ENCODE data around the gene SEZ6.
A peak's percentile ranks its signal among the peaks of the same experiment; 100 is the strongest.

SEZ6 gene

GRCh38 chr17:28917029-28917428, 88.8 kb downstream of the SEZ6 start:
- Histone ChIP-seq H3K4me3 (ENCODE audit: low read depth in 1 of 5, low read length in 5 of 5) (no peak overlapping the region), H3K27me3 (ENCODE audit: control insufficient read depth in 5 of 5, insufficient read depth in 4 of 5, low read length in 5 of 5) (no peaks in the 10 kb centered on the region), H3K27ac (ENCODE audit: low read depth, low read length) (no peak overlapping the region), H3K9ac (ENCODE audit: low read length in 5 of 5) (no peak overlapping the region), H3K9me3 (ENCODE audit: control insufficient read depth in 5 of 5, low read length in 5 of 5) (no peaks in the 10 kb centered on the region), H3K36me3 (ENCODE audit: control insufficient read depth in 5 of 5, insufficient read depth in 5 of 5, low read length in 5 of 5) (peaks cover 43 to 92% (median 85%) of the 10 kb centered on the region in 5 donors), H3K4me1 (ENCODE audit: control insufficient read depth in 5 of 5, insufficient read depth in 5 of 5, low read length in 5 of 5) (peaks cover 0 to 22% (median 7%) of the 10 kb centered on the region in 5 donors)

DNA sequence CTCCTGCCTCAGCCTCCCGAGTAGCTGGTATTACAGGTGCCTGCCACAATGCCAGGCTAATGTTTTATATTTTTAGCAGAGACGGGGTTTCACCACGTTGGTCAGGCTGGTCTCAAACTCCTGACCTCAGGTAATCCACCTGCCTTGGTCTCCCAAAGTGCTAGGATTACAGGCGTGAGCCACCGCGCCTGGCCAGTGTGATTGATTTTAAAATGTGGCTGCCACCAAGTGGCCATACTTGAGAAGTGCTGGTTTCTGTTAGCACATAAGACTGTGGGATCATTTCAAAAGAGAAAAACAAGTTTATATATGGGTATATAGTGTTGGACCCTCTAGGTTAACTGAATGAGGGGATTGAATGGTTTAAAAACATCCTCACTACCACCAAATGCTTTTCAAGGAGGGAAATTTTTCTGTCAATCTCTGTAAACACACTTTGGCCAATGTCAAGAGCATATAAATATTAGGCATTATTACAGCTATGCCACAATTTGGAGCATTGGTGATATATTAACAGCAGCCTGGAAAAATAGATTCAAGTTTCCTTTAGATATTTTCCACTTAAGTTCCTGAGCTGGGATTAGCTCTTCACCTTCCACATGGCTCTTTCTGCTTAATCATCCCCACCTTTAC, 89.4 kb downstream of the SEZ6 start:
- no peak overlapping the region for H3K4me3 ChIP-seq (ENCODE audit: low read depth in 1 of 5, low read length in 5 of 5)

GRCh38 chr17:28912938-28913333, 92.9 kb downstream of the SEZ6 start:
- Histone ChIP-seq H3K4me3 (ENCODE audit: low read depth in 1 of 5, low read length in 5 of 5) (no peak overlapping the region), H3K27me3 (ENCODE audit: control insufficient read depth in 5 of 5, insufficient read depth in 4 of 5, low read length in 5 of 5) (no peaks in the 10 kb centered on the region), H3K9ac (ENCODE audit: low read length in 5 of 5) (no peak overlapping the region), H3K9me3 (ENCODE audit: control insufficient read depth in 5 of 5, low read length in 5 of 5) (no peaks in the 10 kb centered on the region), H3K36me3 (ENCODE audit: control insufficient read depth in 5 of 5, insufficient read depth in 5 of 5, low read length in 5 of 5) (peaks cover 27 to 98% (median 92%) of the 10 kb centered on the region in 5 donors), H3K27ac (ENCODE audit: low read depth, low read length) (no peak overlapping the region), H3K4me1 (ENCODE audit: control insufficient read depth in 5 of 5, insufficient read depth in 5 of 5, low read length in 5 of 5) (peaks cover 0 to 34% (median 7%) of the 10 kb centered on the region in 5 donors)

More for the DNA sequence above, 89.4 kb downstream of the SEZ6 start:
- Histone ChIP-seq H3K9me3 (ENCODE audit: control insufficient read depth in 5 of 5, low read length in 5 of 5) (no peaks in the 10 kb centered on the region), H3K36me3 (ENCODE audit: control insufficient read depth in 5 of 5, insufficient read depth in 5 of 5, low read length in 5 of 5) (peaks cover 41 to 95% (median 86%) of the 10 kb centered on the region in 5 donors), H3K27ac (ENCODE audit: low read depth, low read length) (no peak overlapping the region), H3K27me3 (ENCODE audit: control insufficient read depth in 5 of 5, insufficient read depth in 4 of 5, low read length in 5 of 5) (no peaks in the 10 kb centered on the region), H3K4me1 (ENCODE audit: control insufficient read depth in 5 of 5, insufficient read depth in 5 of 5, low read length in 5 of 5) (peaks cover 0 to 27% (median 7%) of the 10 kb centered on the region in 5 donors), H3K9ac (ENCODE audit: low read length in 5 of 5) (no peak overlapping the region)

- H3K27ac ChIP-seq (ENCODE audit: low read depth, low read length) = peak overlapping the region; percentile 25
- H3K36me3 ChIP-seq (ENCODE audit: control insufficient read depth in 5 of 5, insufficient read depth in 5 of 5, low read length in 5 of 5) = peaks cover 27 to 98% (median 92%) of the 10 kb centered on the region in 5 donors
- no peak overlapping the region for H3K4me3 ChIP-seq (ENCODE audit: low read depth in 1 of 5, low read length in 5 of 5)
- no peak overlapping the region for H3K9ac ChIP-seq (ENCODE audit: low read length in 5 of 5)
- H3K4me1 ChIP-seq (ENCODE audit: control insufficient read depth in 5 of 5, insufficient read depth in 5 of 5, low read length in 5 of 5) = peaks cover 0 to 33% (median 2%) of the 10 kb centered on the region in 5 donors
- H3K27me3 ChIP-seq (ENCODE audit: control insufficient read depth in 5 of 5, insufficient read depth in 4 of 5, low read length in 5 of 5) = no peaks in the 10 kb centered on the region
- no peaks in the 10 kb centered on the region for H3K9me3 ChIP-seq (ENCODE audit: control insufficient read depth in 5 of 5, low read length in 5 of 5)
Measured at GRCh38 chr17:28912281-28912937, 93.4 kb downstream of the SEZ6 start.

DNA sequence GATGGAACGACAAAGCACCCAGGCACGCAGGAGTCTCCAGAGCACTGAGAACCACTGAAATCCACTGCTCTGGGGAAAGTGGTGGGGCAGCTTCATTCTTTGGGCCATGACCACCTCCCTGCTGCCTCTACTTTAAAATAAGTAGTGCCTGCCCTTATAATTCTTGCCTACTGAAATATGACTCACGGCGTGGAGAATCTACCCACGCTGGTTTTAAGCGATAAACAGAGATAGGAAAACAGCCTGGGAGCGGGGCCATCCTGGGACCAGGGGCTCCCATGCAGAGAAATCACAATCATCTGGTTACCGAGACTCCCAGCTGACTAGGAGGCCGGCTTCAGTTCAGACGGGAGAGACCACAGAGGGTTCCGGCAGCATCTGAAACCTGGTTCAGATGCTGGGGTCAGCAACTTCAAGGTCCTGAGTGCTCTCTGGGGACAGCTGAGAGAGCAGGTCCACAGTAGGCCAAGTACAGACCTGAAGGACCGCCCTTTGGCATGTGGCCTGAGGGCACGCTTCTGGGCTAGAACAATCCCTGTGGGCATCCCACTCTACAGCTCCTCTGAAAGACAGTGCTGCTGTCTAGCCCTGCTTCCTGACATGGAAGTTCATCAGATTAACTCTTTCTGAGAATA, 94.3 kb downstream of the SEZ6 start:
- H3K9ac ChIP-seq (ENCODE audit: low read length in 5 of 5) = peak overlapping the region in 1 of 5 donors; percentile 10
- H3K4me1 ChIP-seq (ENCODE audit: control insufficient read depth in 5 of 5, insufficient read depth in 5 of 5, low read length in 5 of 5) = peaks cover 0 to 29% (median 0%) of the 10 kb centered on the region in 5 donors
- no peak overlapping the region for H3K4me3 ChIP-seq (ENCODE audit: low read depth in 1 of 5, low read length in 5 of 5)
- peak overlapping the region; percentile 25 for H3K27ac ChIP-seq (ENCODE audit: low read depth, low read length)
- H3K27me3 ChIP-seq (ENCODE audit: control insufficient read depth in 5 of 5, insufficient read depth in 4 of 5, low read length in 5 of 5) = no peaks in the 10 kb centered on the region
- peaks cover 24 to 98% (median 93%) of the 10 kb centered on the region in 5 donors for H3K36me3 ChIP-seq (ENCODE audit: control insufficient read depth in 5 of 5, insufficient read depth in 5 of 5, low read length in 5 of 5)
- H3K9me3 ChIP-seq (ENCODE audit: control insufficient read depth in 5 of 5, low read length in 5 of 5) = no peaks in the 10 kb centered on the region

DNA sequence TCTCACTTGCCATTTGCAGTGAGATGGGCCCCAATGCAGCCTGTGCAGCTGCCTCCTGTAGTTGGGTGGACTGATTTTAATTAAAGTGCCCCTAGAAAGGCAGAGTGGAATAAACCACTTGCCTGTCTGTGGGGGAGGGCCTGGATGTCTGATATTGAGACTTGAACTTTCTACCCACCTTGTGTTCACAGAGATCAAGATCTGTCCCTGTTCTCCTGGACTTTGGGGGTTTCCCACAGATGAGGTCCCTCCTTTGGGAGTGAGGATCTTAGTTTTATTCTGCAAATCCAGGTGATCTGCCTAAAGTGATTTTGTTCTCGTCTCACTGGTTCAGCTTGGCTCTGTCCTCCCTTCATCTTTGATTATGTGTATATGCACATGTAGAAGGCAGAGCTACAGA, 95.3 kb downstream of the SEZ6 start:
- peaks cover 0 to 29% (median 0%) of the 10 kb centered on the region in 5 donors for H3K4me1 ChIP-seq (ENCODE audit: control insufficient read depth in 5 of 5, insufficient read depth in 5 of 5, low read length in 5 of 5)
- H3K9me3 ChIP-seq (ENCODE audit: control insufficient read depth in 5 of 5, low read length in 5 of 5) = no peaks in the 10 kb centered on the region
- peaks cover 19 to 96% (median 95%) of the 10 kb centered on the region in 5 donors for H3K36me3 ChIP-seq (ENCODE audit: control insufficient read depth in 5 of 5, insufficient read depth in 5 of 5, low read length in 5 of 5)
- no peak overlapping the region for H3K27ac ChIP-seq (ENCODE audit: low read depth, low read length)
- no peak overlapping the region for H3K4me3 ChIP-seq (ENCODE audit: low read depth in 1 of 5, low read length in 5 of 5)
- no peaks in the 10 kb centered on the region for H3K27me3 ChIP-seq (ENCODE audit: control insufficient read depth in 5 of 5, insufficient read depth in 4 of 5, low read length in 5 of 5)
- H3K9ac ChIP-seq (ENCODE audit: low read length in 5 of 5) = no peak overlapping the region

GRCh38 chr17:28908640-28909167, 97.1 kb downstream of the SEZ6 start:
- Histone ChIP-seq H3K4me1 (ENCODE audit: control insufficient read depth in 5 of 5, insufficient read depth in 5 of 5, low read length in 5 of 5) (peaks cover 0 to 34% (median 1%) of the 10 kb centered on the region in 5 donors), H3K9me3 (ENCODE audit: control insufficient read depth in 5 of 5, low read length in 5 of 5) (no peaks in the 10 kb centered on the region), H3K9ac (ENCODE audit: low read length in 5 of 5) (no peak overlapping the region), H3K36me3 (ENCODE audit: control insufficient read depth in 5 of 5, insufficient read depth in 5 of 5, low read length in 5 of 5) (peaks cover 10 to 81% (median 80%) of the 10 kb centered on the region in 5 donors), H3K27ac (ENCODE audit: low read depth, low read length) (peak overlapping the region; percentile 39), H3K4me3 (ENCODE audit: low read depth in 1 of 5, low read length in 5 of 5) (no peak overlapping the region), H3K27me3 (ENCODE audit: control insufficient read depth in 5 of 5, insufficient read depth in 4 of 5, low read length in 5 of 5) (no peaks in the 10 kb centered on the region)

GRCh38 chr17:28907709-28908475, 97.9 kb downstream of the SEZ6 start:
- H3K27me3 ChIP-seq (ENCODE audit: control insufficient read depth in 5 of 5, insufficient read depth in 4 of 5, low read length in 5 of 5) = no peaks in the 10 kb centered on the region
- peak overlapping the region; percentile 39 for H3K27ac ChIP-seq (ENCODE audit: low read depth, low read length)
- no peaks in the 10 kb centered on the region for H3K9me3 ChIP-seq (ENCODE audit: control insufficient read depth in 5 of 5, low read length in 5 of 5)
- no peak overlapping the region for H3K9ac ChIP-seq (ENCODE audit: low read length in 5 of 5)
- H3K4me1 ChIP-seq (ENCODE audit: control insufficient read depth in 5 of 5, insufficient read depth in 5 of 5, low read length in 5 of 5) = peaks cover 6 to 38% (median 7%) of the 10 kb centered on the region in 5 donors
- H3K4me3 ChIP-seq (ENCODE audit: low read depth in 1 of 5, low read length in 5 of 5) = no peak overlapping the region
- peaks cover 6 to 73% (median 72%) of the 10 kb centered on the region in 5 donors for H3K36me3 ChIP-seq (ENCODE audit: control insufficient read depth in 5 of 5, insufficient read depth in 5 of 5, low read length in 5 of 5)

GRCh38 chr17:28906706-28907438, 99.0 kb downstream of the SEZ6 start:
- Histone ChIP-seq H3K9me3 (ENCODE audit: control insufficient read depth in 5 of 5, low read length in 5 of 5) (no peaks in the 10 kb centered on the region), H3K4me1 (ENCODE audit: control insufficient read depth in 5 of 5, insufficient read depth in 5 of 5, low read length in 5 of 5) (peaks cover 6 to 36% (median 13%) of the 10 kb centered on the region in 5 donors), H3K9ac (ENCODE audit: low read length in 5 of 5) (no peak overlapping the region), H3K27ac (ENCODE audit: low read depth, low read length) (no peak overlapping the region), H3K36me3 (ENCODE audit: control insufficient read depth in 5 of 5, insufficient read depth in 5 of 5, low read length in 5 of 5) (peaks cover 6 to 63% (median 62%) of the 10 kb centered on the region in 5 donors), H3K27me3 (ENCODE audit: control insufficient read depth in 5 of 5, insufficient read depth in 4 of 5, low read length in 5 of 5) (no peaks in the 10 kb centered on the region), H3K4me3 (ENCODE audit: low read depth in 1 of 5, low read length in 5 of 5) (no peak overlapping the region)
